HG03135 (cell line): ENCODE results near the gene C16orf74.
A peak's percentile ranks its signal among the peaks of the same experiment; 100 is the strongest.

Experiments used
- ATAC-seq: cut with Tn5 transposase; IDR thresholded peaks from one replicate; pipeline ENCODE4 v1.9.1; 2021; ENCODE audit warnings: mild to moderate bottlenecking, moderate library complexity; ENCODE audit not compliant: unreplicated experiment

C16orf74 gene

GRCh38 chr16:85750146-85750826 lies 610 bp downstream of the C16orf74 start:
- ATAC-seq: no peak

GRCh38 chr16:85749771-85750145 lies 1.1 kb downstream of the C16orf74 start:
- ATAC-seq: no peak

DNA sequence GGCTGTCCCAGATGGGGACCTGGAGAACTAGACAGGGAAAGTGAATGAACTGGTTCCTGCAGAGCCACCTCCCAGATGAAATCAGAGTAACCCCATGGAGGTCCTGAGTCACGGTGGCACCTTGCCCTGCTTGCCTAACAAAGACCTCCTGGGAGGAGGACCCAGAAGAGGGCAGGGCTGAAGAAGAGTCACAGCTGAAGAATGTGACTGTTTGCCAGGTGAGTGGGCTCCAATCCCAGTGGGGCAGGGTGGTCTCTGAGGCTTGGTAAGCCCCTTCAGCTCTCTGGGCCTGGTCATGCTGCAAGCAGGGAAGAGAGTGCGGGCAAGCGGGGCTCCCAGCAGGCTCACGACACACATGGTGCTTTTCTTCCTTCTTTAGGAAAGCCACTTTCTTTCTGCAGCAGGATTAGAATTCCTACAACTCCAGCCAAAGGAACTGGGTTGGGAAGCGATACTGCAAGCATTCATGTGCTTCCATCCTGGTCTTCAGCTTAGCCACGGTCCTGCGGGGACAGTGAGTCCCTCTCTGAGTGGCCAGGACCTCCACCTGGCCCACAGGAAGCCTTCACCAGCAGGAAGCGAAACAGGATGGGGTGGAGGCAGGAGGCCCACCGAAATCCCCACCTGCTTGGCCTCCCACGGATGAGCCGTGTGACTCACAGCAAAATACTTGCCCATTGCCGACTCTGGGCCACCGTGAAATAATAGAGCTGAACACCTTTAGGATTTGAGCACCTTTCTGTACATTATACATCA lies 4.3 kb downstream of the C16orf74 start:
- no peak for ATAC-seq

DNA sequence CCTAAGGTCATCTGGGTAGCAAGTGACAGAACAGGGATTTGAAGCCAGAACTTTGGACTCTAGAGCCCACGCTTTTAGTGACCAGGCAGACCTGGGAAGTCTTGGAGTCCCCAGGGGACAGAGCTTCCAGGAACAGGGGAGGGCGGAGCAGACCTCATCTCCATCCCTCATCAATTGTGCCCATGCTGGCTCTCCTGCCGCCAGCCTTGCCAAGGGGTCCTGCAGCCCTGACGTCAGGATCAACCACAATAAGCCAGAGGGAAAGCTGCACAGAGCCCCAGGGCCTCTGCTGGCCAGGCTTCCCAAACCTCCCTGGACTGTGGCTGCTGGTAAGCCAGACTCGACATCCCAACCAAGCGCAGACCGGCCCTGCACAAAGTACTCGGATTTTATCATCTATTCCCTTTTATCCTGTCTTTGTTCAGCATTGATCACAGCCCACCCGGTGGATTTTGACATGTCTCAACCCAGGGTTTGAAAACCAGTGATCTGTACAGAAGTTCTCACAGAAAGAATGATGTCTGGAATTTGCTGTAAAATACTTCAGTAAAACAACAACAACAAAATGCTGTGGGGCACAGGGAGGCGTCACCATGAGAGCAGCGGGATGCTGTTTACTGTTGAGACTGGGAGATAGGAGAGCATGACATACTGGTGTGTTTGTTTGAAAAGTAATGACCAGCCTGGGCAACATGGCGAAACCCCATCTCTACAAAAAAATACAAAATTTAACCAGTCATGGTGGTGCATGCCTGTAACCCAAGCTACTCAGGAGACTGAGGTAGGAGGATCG lies 11.8 kb downstream of the C16orf74 start:
- no peak for ATAC-seq

GRCh38 chr16:85736921-85737320 lies 14.0 kb downstream of the C16orf74 start:
- no peak for ATAC-seq

DNA sequence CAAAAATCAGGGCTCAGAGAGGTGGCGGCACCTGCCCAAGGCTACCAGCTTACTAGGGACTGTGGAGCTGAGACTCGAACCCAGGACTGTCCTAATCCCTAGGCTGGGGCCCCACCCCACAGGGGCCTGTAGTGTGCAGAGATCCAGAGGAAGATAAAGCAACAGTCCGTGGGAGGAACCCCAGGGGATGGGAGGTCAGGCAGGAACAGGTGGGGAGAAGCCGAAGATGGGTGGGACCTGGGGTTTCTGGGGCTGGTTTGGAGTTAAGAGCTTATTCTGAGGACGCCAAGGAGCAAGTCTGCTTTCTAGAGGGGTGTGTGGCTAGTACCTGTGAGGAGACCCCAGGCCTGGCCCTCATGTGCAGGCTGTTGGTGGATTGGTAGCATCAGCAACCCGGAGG lies 14.9 kb downstream of the C16orf74 start:
- ATAC-seq: no peak

GRCh38 chr16:85735225-85735635 lies 15.7 kb downstream of the C16orf74 start:
- peak; percentile 79 for ATAC-seq

DNA sequence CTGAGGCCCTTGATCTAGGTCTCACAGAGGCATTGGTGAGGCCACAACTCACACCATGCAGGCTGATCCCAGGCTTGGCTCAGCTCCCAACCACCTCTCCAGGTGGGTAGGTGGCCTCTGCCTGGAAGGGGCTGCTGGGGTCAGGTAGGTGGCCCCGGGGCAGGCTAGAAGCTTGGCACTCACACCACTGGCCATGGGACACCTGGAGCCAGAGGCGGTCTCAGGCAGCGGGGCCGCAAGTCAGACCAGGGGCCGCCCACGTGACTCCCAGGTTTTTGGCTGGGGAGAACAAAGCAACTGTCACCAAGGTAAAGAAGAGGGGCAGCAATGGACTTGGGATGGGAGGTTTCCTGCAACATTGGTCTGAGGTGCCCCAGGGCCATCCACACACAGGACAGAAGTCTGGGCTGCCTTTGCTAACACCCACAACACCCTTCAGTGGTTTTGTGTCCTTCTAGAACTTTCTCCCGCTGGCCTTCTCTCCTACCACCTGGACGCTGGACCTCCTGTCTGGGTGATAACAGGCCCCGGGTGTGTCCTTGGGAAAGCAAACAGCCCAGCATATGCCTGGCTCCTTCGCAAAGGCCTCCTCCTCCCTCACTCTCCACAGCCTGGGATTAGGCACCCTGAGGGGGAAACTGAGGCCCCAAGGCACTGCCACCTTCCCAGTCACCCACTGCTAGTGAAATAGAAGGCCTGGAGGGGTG lies 16.4 kb downstream of the C16orf74 start:
- no peak for ATAC-seq

GRCh38 chr16:85733839-85734170 lies 17.1 kb downstream of the C16orf74 start:
- no peak for ATAC-seq

DNA sequence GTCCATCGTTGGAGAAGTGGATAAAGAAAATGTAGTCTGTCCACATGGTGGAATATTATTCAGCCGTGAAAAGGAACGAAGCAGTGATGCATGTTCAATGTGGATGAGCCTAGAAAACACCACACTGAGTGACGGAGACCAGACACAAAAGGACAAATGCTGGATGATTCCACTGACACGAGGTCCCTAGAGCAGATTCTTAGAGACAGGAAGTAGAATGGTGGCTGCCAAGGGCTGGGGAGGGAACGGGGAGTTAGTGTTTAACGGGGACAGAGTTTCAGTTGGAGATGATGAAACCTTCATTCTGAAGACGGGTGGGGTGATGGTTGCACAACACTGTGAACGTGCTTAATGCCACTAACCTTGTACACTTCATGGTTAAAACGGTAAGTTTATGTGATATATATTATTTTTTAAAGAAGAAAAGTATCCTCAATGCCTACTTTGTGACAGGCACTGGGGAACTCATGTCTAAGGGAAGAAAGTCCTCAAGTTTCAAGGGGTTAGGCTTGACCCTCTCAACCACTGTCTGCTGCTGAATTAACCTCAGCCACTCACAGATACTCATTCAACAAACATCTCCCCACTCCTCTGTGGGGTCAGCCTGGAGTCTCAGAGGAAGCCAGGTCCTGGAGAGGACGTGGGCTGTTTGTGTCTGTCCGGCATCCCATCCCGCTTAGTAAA lies 17.6 kb downstream of the C16orf74 start:
- no peak for ATAC-seq

GRCh38 chr16:85731179-85731578 lies 19.7 kb downstream of the C16orf74 start:
- no peak for ATAC-seq

GRCh38 chr16:85730186-85730465 lies 20.8 kb downstream of the C16orf74 start:
- ATAC-seq: no peak

DNA sequence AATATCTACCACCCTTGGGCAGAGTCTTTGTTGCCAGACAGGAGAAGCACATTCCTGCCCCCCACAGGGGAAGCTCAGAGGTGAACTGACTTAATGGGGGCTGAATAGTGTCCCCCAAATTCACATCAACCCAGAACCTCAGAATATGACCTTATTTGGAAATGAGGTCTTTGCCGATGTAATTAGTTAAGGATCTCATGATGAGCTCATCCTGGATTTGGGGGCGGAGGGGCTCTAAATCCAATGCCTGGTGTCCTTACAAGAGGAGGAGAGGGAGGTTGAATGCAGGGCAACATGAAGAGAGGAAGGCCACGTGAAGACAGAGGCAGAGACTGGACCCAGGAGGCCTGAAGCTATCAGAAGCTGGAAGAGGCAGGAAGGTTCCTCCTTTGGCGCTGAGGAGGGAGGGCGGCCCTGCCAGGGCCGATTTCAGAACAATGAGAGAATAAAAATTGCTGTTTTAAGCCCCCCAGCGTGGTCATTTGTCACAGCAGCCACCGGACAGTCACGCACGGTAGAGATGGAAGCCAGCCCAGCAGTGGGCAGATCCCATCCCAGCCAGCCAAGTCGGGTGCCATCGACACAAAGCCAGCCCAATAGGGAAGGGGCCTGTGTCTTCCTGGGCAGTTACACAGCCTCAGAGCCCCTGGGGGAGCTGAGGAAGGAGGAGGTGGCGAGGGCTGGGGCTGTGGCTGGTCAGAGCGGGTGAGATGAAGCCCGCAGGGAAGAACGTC lies 21.3 kb downstream of the C16orf74 start:
- no peak for ATAC-seq

DNA sequence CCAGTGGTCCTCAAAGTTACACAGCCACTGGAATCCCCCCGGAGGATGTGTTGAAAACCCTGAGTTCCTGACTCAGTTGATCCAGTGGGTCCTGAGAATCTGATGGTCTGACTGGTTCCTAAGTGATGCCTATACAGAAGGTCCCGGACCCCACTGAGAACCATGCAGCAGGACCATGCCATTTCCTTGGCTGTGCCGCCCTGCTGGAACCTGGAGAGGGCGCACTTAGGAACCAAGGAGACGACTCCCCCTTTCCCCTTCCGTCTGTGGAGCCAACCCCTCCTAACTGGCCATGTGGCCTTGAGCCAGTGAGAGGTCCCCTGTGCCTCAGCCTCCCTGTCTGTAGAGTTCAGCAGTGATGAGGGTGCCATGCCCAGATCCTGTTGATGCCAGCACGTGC lies 22.0 kb downstream of the C16orf74 start:
- ATAC-seq: no peak

GRCh38 chr16:85724936-85725335 lies 26.0 kb downstream of the C16orf74 start:
- ATAC-seq: no peak

GRCh38 chr16:85724126-85724879 lies 26.6 kb downstream of the C16orf74 start:
- no peak for ATAC-seq

GRCh38 chr16:85722128-85722893 lies 28.6 kb downstream of the C16orf74 start:
- ATAC-seq: no peak

DNA sequence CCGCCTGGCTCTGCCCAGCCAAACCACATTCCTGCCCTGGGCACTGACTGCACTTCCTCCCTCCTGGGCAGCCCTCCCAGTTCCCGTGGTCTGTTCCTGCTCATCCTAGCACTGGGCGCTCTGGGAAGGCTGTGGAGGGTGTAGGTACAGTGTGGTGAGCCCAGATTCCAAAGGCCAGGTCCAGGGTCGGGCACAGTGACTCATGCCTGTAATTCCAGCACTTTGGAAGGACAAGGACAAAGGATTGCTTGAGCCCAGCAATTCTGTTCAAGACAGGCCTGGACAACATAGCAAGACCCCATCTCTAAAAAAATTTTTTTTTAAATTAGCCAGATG lies 30.6 kb downstream of the C16orf74 start:
- no peak for ATAC-seq
